Measurements from ENCODE around the gene LUZP2.

DNA sequence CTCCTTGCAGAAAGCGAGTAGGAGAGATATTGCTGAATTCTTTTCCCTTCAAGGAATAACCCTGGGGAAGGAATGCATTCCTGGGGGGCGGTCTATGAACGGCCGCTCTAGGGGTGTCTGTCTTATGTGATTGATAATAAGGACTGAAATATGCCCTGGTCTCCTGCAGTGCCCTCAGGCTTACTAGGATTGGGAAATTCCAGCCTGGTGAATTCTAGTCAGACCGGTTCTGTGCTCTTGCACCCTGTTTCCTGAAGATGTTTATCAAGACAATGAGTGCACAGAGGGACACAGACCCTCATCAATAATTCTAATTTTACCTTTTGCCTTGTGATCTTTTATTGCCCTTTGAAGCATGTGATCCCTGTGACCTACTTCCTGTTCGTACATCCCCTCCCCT is 140.7 kb downstream of the LUZP2 start:
- no peak for TF ChIP-seq GATA2 (CRISPR knock-in tag; IDR thresholded peaks at IDR 0.05)
- TF ChIP-seq FOXM1 (IDR thresholded peaks at IDR 0.05; ENCODE audit: low read depth) = no peak
- no peak for TF ChIP-seq EP300 (IDR thresholded peaks at IDR 0.05; ENCODE audit: borderline replicate concordance in 1 of 2, low read depth in 1 of 2, low read length in 1 of 2)
- TF ChIP-seq SIN3A (IDR thresholded peaks at IDR 0.05; ENCODE audit: borderline replicate concordance, low read depth, low read length) = no peak
- TF ChIP-seq POLR2AphosphoS5 (IDR thresholded peaks at IDR 0.05; ENCODE audit: low read depth, low read length) = no peak

All from SK-N-SH (cell line).